K562 (cell line): ENCODE results near the gene ZNF860.
"Not testable (repeated sequence)": the region's sequence is repeated elsewhere in the genome, so short reads cannot be mapped to it uniquely, and the experiment has no call there.

ENCODE experiments used
- CTCF ChIP-seq, 3 experiments: IDR thresholded peaks in 2 of 3; conservative IDR thresholded peaks in 1 of 3; 2 replicates each; pipeline ENCODE4 v1.5.1; 2011 to 2012; ENCODE audit warnings: low read length in 3 of 3, mild to moderate bottlenecking in 3 of 3, control low read depth in 2 of 3, improper control_type of control experiment in 1 of 3, inconsistent platforms in 1 of 3, low read depth in 1 of 3, mixed read lengths in 1 of 3, moderate library complexity in 1 of 3; ENCODE audit not compliant: insufficient read depth in 2 of 3
- ZBTB49 ChIP-seq: sonication (generic); formaldehyde crosslinking; IDR thresholded peaks from 2 replicates; pipeline ENCODE4 v1.8.0; 2022; ENCODE audit warnings: missing genetic modification reagents, mild to moderate bottlenecking, borderline replicate concordance

GRCh38 chr3:32015638-32016037, 34.1 kb downstream of the ZNF860 start:
- TF ChIP-seq ZBTB49 (CRISPR knock-in tag); CTCF (IDR thresholded peaks at IDR 0.05 in 2 of 3, conservative IDR thresholded peaks at IDR 0.05 in 1 of 3; ENCODE audit: insufficient read depth in 2 of 3, low read depth in 1 of 3, low read length in 3 of 3): not testable (repeated sequence)
